ENCODE data around the gene PABPN1. TPM values are rescaled to one million over a fixed set of nuclear protein-coding genes. Genes with fewer than 3 reads are reported as not detected.

Gene PABPN1
- total RNA-seq, 1 donor from 2014 or later: 252 TPM

- Mint-ChIP-seq H3K36me3 (ENCODE audit: low read depth) (no peaks in the 10 kb centered on the region), H3K9me3 (no peaks in the 10 kb centered on the region), H3K4me1 (ENCODE audit: low read depth) (no peaks in the 10 kb centered on the region), H3K27ac (no peak overlapping the region), H3K4me3 (no peak overlapping the region), H3K27me3 (ENCODE audit: insufficient read depth) (peaks cover 7% of the 10 kb centered on the region)
- intact Hi-C loops (cut with micrococcal nuclease): no loop called here
- DNase-seq (ENCODE audit: low spot score): no peak
These were observed 51.8 kb downstream of the PABPN1 start for GRCh38 chr14:23373041-23373440.

Other genes starting within 250 kb of the PABPN1 start
- gene ACIN1, start 226.3 kb upstream of the PABPN1 start, total RNA-seq: 221 and 225 TPM in 2 replicates
- gene C14orf119, start 226.0 kb upstream of the PABPN1 start, total RNA-seq: 49.7 and 55.6 TPM in 2 replicates
- gene CIROP, start 216.5 kb upstream of the PABPN1 start, total RNA-seq: not detected in 2 replicates
- not detected in 2 replicates for gene CEBPE, start 202.2 kb upstream of the PABPN1 start, total RNA-seq
- not detected in 2 replicates for gene SLC7A8, start 137.8 kb upstream of the PABPN1 start, total RNA-seq
- not detected in 2 replicates for gene RNF212B, start 83.5 kb upstream of the PABPN1 start, total RNA-seq
- gene HOMEZ, start 35.3 kb upstream of the PABPN1 start, total RNA-seq: 10.9 and 12.2 TPM in 2 replicates
- 16.6 and 17.3 TPM in 2 replicates for gene PPP1R3E, start 18.6 kb upstream of the PABPN1 start, total RNA-seq
- 4.1 and 7.1 TPM in 2 replicates for gene BCL2L2, start 14.6 kb upstream of the PABPN1 start, total RNA-seq
- gene SLC22A17, start 31.4 kb downstream of the PABPN1 start, total RNA-seq: 3.1 and 5.0 TPM in 2 replicates
- gene EFS, start 43.7 kb downstream of the PABPN1 start, total RNA-seq: not detected in 2 replicates
- not detected in 2 replicates for gene IL25, start 51.4 kb downstream of the PABPN1 start, total RNA-seq
- gene CMTM5, start 55.6 kb downstream of the PABPN1 start, total RNA-seq: not detected in 2 replicates
- 0.52 and 0.59 TPM in 2 replicates for gene MYH6, start 86.8 kb downstream of the PABPN1 start, total RNA-seq
- gene MYH7, start 114.2 kb downstream of the PABPN1 start, total RNA-seq: 0.05 TPM in 2 replicates
- 80.1 and 84.5 TPM in 2 replicates for gene NGDN, start 148.2 kb downstream of the PABPN1 start, total RNA-seq
- 2.2 and 2.7 TPM in 2 replicates for gene ZFHX2, start 230.3 kb downstream of the PABPN1 start, total RNA-seq
- gene THTPA, start 234.8 kb downstream of the PABPN1 start, total RNA-seq: 14.3 and 14.5 TPM in 2 replicates
- gene AP1G2, start 246.3 kb downstream of the PABPN1 start, total RNA-seq: 137 and 145 TPM in 2 replicates